ENCODE results near the gene ELF4. TPM values are rescaled to one million over a fixed set of nuclear protein-coding genes. Genes with fewer than 3 reads are reported as not detected.
A peak's percentile ranks its signal among the peaks of the same experiment; 100 is the strongest.
"Not testable (repeated sequence)": the region's sequence is repeated elsewhere in the genome, so short reads cannot be mapped to it uniquely, and the experiment has no call there.

ELF4 gene
- total RNA-seq, 1 donor from 2014 or later, result 9.0 TPM

- no peak for DNase-seq (ENCODE audit: low read depth)
- H3K27me3 ChIP-seq (ENCODE audit: control insufficient read depth, insufficient read depth, low read length), result no peaks in the 10 kb centered on the region
- no peaks in the 10 kb centered on the region for H3K36me3 ChIP-seq (ENCODE audit: control insufficient read depth, insufficient read depth, low read length)
- TF ChIP-seq CTCF (IDR thresholded peaks at IDR 0.05; ENCODE audit: insufficient read depth, low read length, severe bottlenecking), result no peak
- no peak overlapping the region for H3K4me3 ChIP-seq (ENCODE audit: low read depth, low read length)
- FAIRE-seq, result no peak
Observed at GRCh38 chrX:130119312-130119898, 9.1 kb upstream of the ELF4 start.

GRCh38 chrX:130118441-130119311 lies 8.4 kb upstream of the ELF4 start:
- FAIRE-seq (no peak), DNase-seq (ENCODE audit: low read depth) (peak; percentile 60)
- Histone ChIP-seq H3K4me3 (ENCODE audit: low read depth, low read length) (no peak overlapping the region), H3K27me3 (ENCODE audit: control insufficient read depth, insufficient read depth, low read length) (no peaks in the 10 kb centered on the region), H3K36me3 (ENCODE audit: control insufficient read depth, insufficient read depth, low read length) (no peaks in the 10 kb centered on the region)
- no peak for TF ChIP-seq CTCF (IDR thresholded peaks at IDR 0.05; ENCODE audit: insufficient read depth, low read length, severe bottlenecking)

GRCh38 chrX:130117166-130117565 lies 6.9 kb upstream of the ELF4 start:
- no peak for TF ChIP-seq CTCF (IDR thresholded peaks at IDR 0.05; ENCODE audit: insufficient read depth, low read length, severe bottlenecking)
- no peak overlapping the region for H3K4me3 ChIP-seq (ENCODE audit: low read depth, low read length)
- no peaks in the 10 kb centered on the region for H3K27me3 ChIP-seq (ENCODE audit: control insufficient read depth, insufficient read depth, low read length)
- no peak for FAIRE-seq
- H3K36me3 ChIP-seq (ENCODE audit: control insufficient read depth, insufficient read depth, low read length), result no peaks in the 10 kb centered on the region
- DNase-seq (ENCODE audit: low read depth), result no peak

GRCh38 chrX:130115119-130115885 lies 5.0 kb upstream of the ELF4 start:
- not testable (repeated sequence) for FAIRE-seq; H3K36me3 ChIP-seq (ENCODE audit: control insufficient read depth, insufficient read depth, low read length); DNase-seq (ENCODE audit: low read depth); H3K27me3 ChIP-seq (ENCODE audit: control insufficient read depth, insufficient read depth, low read length); H3K4me3 ChIP-seq (ENCODE audit: low read depth, low read length)

- Histone ChIP-seq H3K36me3 (ENCODE audit: control insufficient read depth, insufficient read depth, low read length) (no peaks in the 10 kb centered on the region), H3K27me3 (ENCODE audit: control insufficient read depth, insufficient read depth, low read length) (no peaks in the 10 kb centered on the region), H3K4me3 (ENCODE audit: low read depth, low read length) (peak overlapping the region; percentile 27)
- FAIRE-seq, result no peak
- no peak for TF ChIP-seq CTCF (IDR thresholded peaks at IDR 0.05; ENCODE audit: insufficient read depth, low read length, severe bottlenecking)
- peak; percentile 80 for DNase-seq (ENCODE audit: low read depth)
Observed at GRCh38 chrX:130114141-130114588, 3.9 kb upstream of the ELF4 start.
